Ascending aorta (tissue), 2 donors: ENCODE measurements around the gene NPAS1. TPM values are rescaled to one million over a fixed set of nuclear protein-coding genes. Genes with fewer than 3 reads are reported as not detected.

ENCODE experiments used
- DNase-seq, 2 donors: peaks; one replicate each; pipeline ENCODE4 v3.0.0-alpha.2; 2019; ENCODE audit warnings: low spot score in 2 of 2
- H3K27ac ChIP-seq, 2 donors: fragments of 200-600 bp; sonication (generic); one replicate each; pipeline ENCODE4 v1.5.1; 2016 to 2017; ENCODE audit warnings: mild to moderate bottlenecking in 1 of 2
- H3K27me3 ChIP-seq: fragments of 200-600 bp; sonication (generic); one replicate; pipeline ENCODE4 v1.5.1; 2017
- H3K36me3 ChIP-seq, 2 donors: fragments of 200-600 bp; sonication (generic); one replicate each; pipeline ENCODE4 v1.5.1; 2016
- H3K4me1 ChIP-seq, 2 donors: fragments of 200-600 bp; sonication (generic); one replicate each; pipeline ENCODE4 v1.5.1; 2016 to 2017; ENCODE audit warnings: mild to moderate bottlenecking in 1 of 2
- H3K4me3 ChIP-seq, 2 donors: fragments of 200-600 bp; sonication (generic); one replicate each; pipeline ENCODE4 v1.5.1; 2016 to 2017; ENCODE audit warnings: mild to moderate bottlenecking in 1 of 2
- H3K9me3 ChIP-seq, 2 donors: fragments of 200-600 bp; sonication (generic); one replicate each; pipeline ENCODE4 v1.5.1; 2016
- intact Hi-C: fragments of 100-400 bp; cut with DNase I; formaldehyde crosslinking; loops from one replicate; pipeline ENCODE4 v1.15.1; 2023
- total RNA-seq: library from RNA; depleted of rRNA; stranded (reverse); fragments of >200 nt; gene quantifications from one replicate; pipeline ENCODE4 v1.1.0, GENCODE V29; 2016
- TF ChIP-seq, protein P1 (sequence below), 3 experiments: fragments of 200-600 bp in 2 of 3; fragments of 450-650 bp in 1 of 3; sonication (generic) in 2 of 3; IDR thresholded peaks; one replicate each; pipeline ENCODE4 v1.5.1; 2016 to 2019; ENCODE audit warnings: antibody characterized with exemption in 3 of 3, mild to moderate bottlenecking in 1 of 3, moderate library complexity in 1 of 3

The NPAS1 gene
- total RNA-seq, 1 donor from 2014 or later, result not detected

DNA sequence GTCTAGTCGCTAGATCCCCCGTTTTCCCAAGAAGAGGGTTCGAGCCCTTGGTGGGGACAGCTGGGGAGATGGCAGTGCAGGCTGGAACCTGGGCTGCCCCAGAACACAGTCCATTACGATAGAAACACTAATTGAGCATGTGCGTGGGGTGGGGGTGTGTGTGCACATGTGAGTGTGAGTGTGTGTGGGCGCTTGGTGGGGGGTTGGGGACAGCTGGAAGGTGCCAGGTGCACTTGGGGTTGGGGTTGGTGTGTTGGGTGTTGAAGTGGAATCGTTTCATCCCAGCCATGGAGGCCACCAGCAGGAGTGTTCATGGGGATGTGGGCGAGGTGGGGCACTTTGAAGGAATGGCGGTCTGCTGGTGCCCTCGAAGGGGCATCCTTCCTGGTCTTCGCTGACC is 18.1 kb upstream of the NPAS1 start:
- H3K4me1 ChIP-seq, result peaks cover 2 to 3% of the 10 kb centered on the region in 2 donors
- DNase-seq, result no peak
- no peak overlapping the region for H3K27ac ChIP-seq
- no peaks in the 10 kb centered on the region for H3K27me3 ChIP-seq
- intact Hi-C loops, result no loop called here
- TF ChIP-seq, protein P1, sequence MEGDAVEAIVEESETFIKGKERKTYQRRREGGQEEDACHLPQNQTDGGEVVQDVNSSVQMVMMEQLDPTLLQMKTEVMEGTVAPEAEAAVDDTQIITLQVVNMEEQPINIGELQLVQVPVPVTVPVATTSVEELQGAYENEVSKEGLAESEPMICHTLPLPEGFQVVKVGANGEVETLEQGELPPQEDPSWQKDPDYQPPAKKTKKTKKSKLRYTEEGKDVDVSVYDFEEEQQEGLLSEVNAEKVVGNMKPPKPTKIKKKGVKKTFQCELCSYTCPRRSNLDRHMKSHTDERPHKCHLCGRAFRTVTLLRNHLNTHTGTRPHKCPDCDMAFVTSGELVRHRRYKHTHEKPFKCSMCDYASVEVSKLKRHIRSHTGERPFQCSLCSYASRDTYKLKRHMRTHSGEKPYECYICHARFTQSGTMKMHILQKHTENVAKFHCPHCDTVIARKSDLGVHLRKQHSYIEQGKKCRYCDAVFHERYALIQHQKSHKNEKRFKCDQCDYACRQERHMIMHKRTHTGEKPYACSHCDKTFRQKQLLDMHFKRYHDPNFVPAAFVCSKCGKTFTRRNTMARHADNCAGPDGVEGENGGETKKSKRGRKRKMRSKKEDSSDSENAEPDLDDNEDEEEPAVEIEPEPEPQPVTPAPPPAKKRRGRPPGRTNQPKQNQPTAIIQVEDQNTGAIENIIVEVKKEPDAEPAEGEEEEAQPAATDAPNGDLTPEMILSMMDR (IDR thresholded peaks at IDR 0.05), result no peak
- H3K9me3 ChIP-seq, result no peaks in the 10 kb centered on the region
- H3K36me3 ChIP-seq, result peaks cover 32 to 45% of the 10 kb centered on the region in 2 donors
- H3K4me3 ChIP-seq, result no peak overlapping the region

DNA sequence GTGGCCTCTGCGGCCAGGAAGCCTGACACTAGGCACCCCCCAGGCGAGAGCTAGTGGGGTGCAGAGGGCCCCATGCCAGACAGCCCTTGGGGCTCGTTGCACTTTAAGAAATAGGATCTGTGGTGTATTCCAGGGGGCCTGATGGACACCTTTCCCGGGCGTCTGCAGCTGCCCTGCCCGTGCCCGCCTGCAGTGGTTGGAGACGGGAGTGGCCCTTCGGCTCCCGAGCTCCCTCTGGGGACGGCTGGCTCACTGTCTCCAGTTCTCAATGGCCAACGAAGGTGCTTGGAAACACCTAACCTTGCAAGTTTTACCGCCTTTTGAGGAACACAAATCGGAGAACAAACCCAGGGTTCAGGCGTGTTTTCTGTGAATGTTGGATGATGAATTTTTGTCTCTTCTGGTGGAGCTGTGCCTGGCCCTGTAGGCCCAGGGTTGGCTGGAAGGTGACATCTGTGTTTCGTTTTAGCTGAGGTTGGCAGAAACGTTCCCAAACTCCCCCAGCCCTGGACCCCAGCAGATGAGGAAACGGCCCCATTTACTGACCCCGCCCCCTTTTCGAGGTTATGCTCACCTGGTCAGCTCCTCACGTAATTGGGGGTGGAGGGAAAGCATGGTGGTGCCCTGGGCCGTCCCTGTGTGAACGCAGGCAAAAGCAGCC is 17.4 kb upstream of the NPAS1 start:
- H3K4me3 ChIP-seq, result no peak overlapping the region
- DNase-seq, result no peak
- peaks cover 2 to 3% of the 10 kb centered on the region in 2 donors for H3K4me1 ChIP-seq
- H3K9me3 ChIP-seq, result no peaks in the 10 kb centered on the region
- TF ChIP-seq, protein P1 (IDR thresholded peaks at IDR 0.05), result no peak
- intact Hi-C loops, result no loop called here
- no peaks in the 10 kb centered on the region for H3K27me3 ChIP-seq
- peaks cover 32 to 44% of the 10 kb centered on the region in 2 donors for H3K36me3 ChIP-seq
- no peak overlapping the region for H3K27ac ChIP-seq

DNA sequence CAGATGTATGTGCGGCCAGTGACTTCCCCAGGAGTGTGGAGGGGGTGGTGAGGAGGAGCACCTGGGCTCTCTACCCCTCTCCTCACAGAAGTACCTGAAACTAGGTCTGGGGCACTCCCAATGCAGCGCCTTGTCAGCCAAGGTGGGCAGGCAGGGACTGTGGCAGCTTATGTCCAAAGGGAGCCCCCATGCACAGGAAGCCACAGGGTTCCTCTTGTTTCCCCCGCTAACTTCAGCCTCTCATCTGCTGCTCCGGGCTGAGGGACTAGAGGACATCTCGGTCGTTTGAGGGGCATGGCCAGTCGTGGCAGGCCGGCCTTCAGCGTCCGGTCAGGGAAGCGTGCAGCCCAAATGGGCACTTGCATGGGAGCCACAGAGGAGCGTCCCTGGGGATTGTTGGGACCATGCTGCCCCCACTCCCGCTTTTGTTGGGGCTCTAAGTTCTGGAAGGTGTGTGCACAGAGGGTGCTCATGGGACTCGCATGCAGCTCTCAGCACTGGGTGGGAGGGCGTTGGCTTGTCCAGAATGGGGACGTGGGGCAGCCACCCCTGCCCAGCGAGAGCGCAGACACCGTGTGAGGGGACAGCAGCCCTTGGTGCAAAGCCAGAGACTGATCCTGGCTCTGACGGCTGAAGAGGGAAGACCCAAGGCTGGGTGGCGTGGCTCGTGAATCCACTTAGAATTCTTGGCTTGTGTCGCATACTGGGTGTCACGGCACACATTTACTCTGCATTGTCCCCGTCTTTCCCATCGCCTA is 16.6 kb upstream of the NPAS1 start:
- H3K4me3 ChIP-seq, result no peak overlapping the region
- H3K4me1 ChIP-seq, result peaks cover 2 to 3% of the 10 kb centered on the region in 2 donors
- H3K27me3 ChIP-seq, result no peaks in the 10 kb centered on the region
- no peak overlapping the region for H3K27ac ChIP-seq
- TF ChIP-seq, protein P1 (IDR thresholded peaks at IDR 0.05), result no peak
- DNase-seq, result no peak
- intact Hi-C loops, result no loop called here
- no peaks in the 10 kb centered on the region for H3K9me3 ChIP-seq
- peaks cover 32 to 36% of the 10 kb centered on the region in 2 donors for H3K36me3 ChIP-seq

DNA sequence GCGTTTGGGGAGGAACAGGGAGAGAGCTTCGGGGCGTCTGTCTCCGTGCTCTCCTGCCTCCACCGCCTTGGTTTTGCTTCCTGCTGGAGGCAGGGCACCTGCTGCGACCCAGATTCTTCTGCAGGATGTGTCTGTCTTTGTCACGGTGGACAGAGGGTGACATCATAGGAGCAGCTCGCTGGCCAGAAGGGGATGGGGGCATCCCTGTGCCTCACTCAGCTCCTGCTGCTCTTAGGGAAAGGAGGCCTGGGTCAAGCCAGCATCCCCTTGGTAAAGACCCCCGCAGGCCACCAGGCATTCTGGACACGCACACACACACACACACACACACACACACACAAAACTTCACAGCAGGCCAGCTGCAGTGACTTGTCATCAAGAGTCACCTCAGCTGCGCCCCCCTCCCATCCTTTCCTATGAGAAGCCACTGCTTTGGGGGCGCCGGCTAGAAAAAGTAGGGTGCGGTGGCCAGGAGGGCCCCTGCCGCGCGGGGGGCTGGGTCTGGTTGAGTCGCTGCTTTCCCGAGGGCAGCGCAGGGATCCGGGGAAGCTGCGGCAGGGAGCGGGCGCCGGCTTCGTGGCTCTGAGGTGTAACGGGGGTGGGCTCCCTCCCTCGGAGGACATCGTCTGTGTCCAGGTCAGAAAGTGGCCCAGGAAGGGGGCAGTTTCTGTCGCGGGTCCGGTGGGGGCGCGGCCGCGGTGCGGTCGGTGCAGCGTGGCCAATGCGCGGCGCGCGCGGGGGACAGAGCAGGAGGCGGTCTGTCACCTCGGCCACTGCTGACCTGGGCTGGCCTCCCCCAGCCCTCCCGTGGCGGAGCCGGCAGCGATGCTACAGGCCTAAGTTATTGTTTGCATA is 15.8 kb upstream of the NPAS1 start:
- intact Hi-C loops, result no loop called here
- DNase-seq, result no peak
- H3K27ac ChIP-seq, result no peak overlapping the region
- no peak overlapping the region for H3K4me3 ChIP-seq
- H3K9me3 ChIP-seq, result no peaks in the 10 kb centered on the region
- H3K36me3 ChIP-seq, result peaks cover 25 to 28% of the 10 kb centered on the region in 2 donors
- H3K4me1 ChIP-seq, result peaks cover 2 to 3% of the 10 kb centered on the region in 2 donors
- no peaks in the 10 kb centered on the region for H3K27me3 ChIP-seq
- TF ChIP-seq, protein P1 (IDR thresholded peaks at IDR 0.05), result no peak

DNA sequence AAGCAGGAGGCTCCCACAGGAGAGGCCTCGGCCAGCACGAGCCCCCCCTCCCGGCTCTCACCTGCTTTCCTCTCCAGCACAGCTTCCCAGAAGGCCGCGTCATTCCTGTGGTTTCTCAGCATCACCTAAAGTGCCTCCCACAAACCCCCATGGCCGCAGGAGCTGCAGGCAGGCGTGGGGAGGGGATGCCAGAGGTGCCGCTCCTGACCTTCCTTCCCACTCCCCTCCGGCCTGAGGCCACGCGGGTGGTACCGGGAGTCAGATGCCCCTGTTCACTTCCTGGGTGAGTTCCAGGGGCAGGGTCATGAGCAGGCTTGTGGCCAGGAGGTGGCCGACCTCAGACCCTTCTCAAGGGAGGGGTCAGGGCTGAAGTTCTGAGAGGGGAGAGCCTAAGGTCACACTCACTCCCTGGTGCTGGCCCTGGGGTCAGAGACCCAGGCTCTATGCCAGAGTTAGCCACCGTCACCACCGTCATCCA is 14.4 kb upstream of the NPAS1 start:
- no peak for DNase-seq
- intact Hi-C loops, result no loop called here
- Histone ChIP-seq H3K27me3 (no peaks in the 10 kb centered on the region), H3K9me3 (no peaks in the 10 kb centered on the region), H3K27ac (no peak overlapping the region), H3K36me3 (peaks cover 13 to 14% of the 10 kb centered on the region in 2 donors), H3K4me3 (no peak overlapping the region), H3K4me1 (peaks cover 2 to 3% of the 10 kb centered on the region in 2 donors)
- TF ChIP-seq, protein P1 (IDR thresholded peaks at IDR 0.05), result no peak
